GM12864 (cell line): ENCODE results near the gene SLC12A2.

Experiments used
- DNase-seq: peaks from one replicate; pipeline ENCODE4 v3.0.0-alpha.2; 2011; ENCODE audit warnings: low read depth
- H3K4me3 ChIP-seq: 2 replicates; pipeline ENCODE4 v1.5.1; 2011; ENCODE audit warnings: mild to moderate bottlenecking, low read depth, low read length, control low read depth
- TF ChIP-seq, protein P1 (sequence below): IDR thresholded peaks from 2 replicates; pipeline ENCODE4 v1.5.1; 2011; ENCODE audit warnings: low read depth, mild to moderate bottlenecking, moderate library complexity, low read length, control low read depth, inconsistent platforms; ENCODE audit errors: missing control alignments

The SLC12A2 gene

DNA sequence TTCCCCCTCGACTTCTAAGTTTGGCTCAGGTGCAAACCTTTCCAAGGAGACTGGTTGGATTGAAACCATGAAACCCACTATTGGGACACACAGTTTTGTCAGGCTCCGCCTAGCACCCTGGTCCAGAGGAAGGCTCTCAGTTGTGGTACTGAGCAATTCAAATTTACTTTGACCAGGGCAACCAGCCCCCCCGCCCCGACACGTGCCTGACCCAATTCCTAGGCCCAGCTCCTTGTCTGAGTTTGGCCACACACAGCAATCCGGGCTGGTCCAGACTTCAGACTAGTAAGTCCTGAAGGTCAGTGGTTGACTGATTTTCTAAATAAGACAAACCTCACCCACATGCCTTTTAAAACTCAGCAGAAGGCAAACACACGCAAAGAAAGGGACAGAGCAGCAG lies 132.7 kb downstream of the SLC12A2 start:
- no peak overlapping the region for H3K4me3 ChIP-seq
- DNase-seq, result no peak
- TF ChIP-seq, protein P1, sequence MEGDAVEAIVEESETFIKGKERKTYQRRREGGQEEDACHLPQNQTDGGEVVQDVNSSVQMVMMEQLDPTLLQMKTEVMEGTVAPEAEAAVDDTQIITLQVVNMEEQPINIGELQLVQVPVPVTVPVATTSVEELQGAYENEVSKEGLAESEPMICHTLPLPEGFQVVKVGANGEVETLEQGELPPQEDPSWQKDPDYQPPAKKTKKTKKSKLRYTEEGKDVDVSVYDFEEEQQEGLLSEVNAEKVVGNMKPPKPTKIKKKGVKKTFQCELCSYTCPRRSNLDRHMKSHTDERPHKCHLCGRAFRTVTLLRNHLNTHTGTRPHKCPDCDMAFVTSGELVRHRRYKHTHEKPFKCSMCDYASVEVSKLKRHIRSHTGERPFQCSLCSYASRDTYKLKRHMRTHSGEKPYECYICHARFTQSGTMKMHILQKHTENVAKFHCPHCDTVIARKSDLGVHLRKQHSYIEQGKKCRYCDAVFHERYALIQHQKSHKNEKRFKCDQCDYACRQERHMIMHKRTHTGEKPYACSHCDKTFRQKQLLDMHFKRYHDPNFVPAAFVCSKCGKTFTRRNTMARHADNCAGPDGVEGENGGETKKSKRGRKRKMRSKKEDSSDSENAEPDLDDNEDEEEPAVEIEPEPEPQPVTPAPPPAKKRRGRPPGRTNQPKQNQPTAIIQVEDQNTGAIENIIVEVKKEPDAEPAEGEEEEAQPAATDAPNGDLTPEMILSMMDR, result no peak

DNA sequence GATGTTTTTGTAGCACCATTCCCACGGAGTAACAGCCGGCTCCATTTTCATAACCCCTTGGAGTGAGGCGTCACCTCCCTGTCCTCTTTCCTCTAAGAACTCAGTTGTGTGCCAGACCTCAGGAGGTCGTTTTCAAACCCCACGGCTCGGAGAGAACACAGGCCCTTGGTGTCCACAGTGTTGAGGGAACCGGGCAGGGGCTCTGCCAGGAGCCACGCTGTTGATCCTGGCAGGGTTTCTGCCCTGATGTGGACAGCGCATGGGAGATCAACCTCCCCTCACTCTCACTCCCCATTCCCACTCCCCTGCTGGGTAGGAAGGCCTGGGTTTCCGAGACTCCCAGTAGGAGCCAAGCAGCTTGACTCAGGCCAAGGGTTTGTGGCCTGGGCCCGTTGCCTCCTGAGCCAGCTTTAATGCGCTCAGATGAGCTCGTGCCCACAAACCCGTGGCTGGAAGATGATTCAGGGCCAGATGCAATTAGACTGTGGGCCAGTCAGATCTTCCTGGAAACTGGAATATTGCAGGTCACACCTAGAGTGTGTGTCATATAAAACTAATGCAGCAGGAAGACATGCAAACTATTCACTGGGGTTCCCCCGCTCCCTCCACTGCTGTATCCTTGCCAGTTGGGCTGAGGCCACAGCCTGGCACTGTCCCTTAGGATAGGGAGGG lies 133.4 kb downstream of the SLC12A2 start:
- H3K4me3 ChIP-seq, result no peak overlapping the region
- no peak for DNase-seq
- TF ChIP-seq, protein P1, result no peak

DNA sequence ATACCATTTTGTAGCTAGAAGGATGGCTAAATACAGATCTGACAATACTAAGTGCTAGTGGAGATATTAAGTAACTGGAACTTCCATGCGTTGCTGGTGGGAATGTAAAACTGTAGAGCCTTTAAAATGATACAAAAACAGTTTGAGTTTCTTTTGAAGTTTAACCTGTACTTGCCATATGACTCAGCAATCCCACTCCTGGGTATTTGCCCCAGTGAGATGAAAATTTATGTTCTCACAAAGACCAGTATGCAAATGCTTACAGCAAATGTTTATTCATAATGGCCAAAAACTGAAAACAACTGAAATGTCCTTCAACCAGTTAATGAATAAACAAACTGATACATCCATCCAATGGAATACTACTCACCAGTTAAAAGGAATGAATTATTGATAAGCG lies 137.3 kb downstream of the SLC12A2 start:
- H3K4me3 ChIP-seq, result no peak overlapping the region
- DNase-seq, result no peak
- TF ChIP-seq, protein P1, result no peak

DNA sequence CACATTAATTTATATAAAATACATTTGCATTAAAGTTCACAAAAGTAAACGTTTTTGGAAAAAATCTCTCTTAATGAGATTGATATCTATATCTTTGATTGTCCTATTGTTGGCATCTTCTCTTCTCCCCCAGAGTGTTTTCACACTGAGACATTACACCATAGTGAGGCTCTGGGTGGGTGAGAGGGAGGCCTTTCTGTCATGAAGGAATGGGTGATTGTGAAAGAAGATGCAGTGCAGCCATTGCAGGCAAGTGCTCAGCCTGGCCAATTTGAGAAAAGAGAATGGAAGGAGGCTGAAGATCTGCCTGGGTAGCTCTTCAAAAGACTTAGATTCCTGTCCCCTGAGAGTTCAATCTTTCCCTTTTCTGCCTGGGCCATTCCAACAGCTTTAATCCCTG lies 140.8 kb downstream of the SLC12A2 start:
- no peak for DNase-seq
- TF ChIP-seq, protein P1, result no peak
- H3K4me3 ChIP-seq, result no peak overlapping the region

DNA sequence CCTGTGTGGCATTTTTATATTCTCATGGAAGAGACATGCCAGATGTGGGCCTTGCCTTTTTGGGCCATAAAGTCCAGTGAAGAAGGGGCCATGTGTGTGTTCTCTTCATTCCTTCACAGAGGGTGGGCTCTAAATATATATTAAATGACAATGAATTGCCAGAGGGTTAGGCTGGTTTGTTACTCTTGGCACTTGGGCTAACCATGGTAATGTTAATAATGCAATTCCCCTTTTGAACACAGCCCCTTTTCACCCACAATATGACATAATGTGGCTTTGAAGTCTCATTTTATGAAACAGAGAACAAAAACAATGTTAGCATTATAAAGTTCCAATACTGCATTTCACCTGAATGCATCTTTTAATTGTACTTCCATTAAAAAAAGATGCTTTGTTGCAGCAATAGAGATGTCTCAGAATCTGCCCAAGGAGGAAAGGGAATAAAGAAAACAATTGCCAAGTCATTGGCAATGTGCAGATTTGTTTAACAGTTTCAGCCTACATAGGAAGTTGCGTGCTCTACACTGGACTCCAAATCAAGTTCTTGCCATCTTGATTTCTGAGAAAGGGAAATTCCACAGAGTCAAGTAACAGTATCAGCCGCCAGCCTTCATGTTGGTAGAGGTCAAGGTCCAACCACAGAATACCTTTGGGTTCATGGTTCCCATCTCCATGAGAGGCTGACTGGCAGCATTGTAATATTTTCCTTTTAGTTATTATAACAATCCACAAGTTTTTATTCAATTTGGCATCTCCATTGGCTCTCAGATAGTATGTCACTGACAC lies 141.9 kb downstream of the SLC12A2 start:
- no peak overlapping the region for H3K4me3 ChIP-seq
- TF ChIP-seq, protein P1, result no peak
- DNase-seq, result no peak

DNA sequence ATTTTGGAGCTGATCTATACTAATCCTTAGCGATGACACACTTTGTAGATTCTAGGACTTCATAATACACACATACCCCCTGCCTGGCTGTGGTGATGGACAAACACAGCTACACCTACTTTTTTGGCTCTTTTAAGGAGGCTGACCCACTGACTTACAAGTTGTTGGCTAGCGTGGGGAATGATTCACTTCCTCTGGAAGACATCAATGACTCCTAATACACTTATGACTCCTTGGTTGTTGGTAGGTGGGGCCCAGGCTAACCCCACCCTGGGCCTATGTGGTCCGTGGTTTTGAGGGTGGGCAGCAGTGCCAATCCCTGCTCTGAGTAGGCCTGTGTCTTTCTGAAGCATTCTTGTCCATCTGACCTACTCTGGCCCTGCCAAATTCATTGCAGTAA lies 144.4 kb downstream of the SLC12A2 start:
- TF ChIP-seq, protein P1, result no peak

More for the DNA sequence above, 144.4 kb downstream of the SLC12A2 start:
- DNase-seq, result no peak
- H3K4me3 ChIP-seq, result no peak overlapping the region
